ENCODE measurements around the gene ANKRD66.

The ANKRD66 gene

DNA sequence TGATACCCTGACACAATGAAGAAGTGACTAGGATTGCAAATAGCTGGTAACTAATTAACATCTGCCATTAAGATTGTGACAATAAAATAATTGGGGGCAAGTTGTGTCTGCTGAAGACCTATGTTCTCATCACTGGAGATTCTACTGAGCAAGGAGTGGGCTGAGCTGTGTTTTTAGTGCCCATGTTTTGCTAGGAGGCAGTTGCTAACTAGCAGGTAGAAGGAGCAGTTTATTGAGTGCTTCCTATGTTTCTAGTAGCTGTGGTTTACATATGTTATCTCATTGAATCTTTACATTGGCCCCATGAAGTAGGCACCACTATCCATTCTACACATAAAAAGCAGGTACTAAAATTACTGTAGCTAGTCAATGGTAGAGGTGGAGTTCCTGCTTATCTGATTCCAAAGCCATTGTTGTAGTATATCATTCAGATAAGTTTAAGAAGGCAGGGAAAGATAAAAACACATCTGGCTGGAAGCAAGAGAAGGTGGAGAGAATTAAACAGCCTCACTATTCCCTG, 43.7 kb downstream of the ANKRD66 start:
- DNase-seq (ENCODE audit: low spot score), result no peak

DNA sequence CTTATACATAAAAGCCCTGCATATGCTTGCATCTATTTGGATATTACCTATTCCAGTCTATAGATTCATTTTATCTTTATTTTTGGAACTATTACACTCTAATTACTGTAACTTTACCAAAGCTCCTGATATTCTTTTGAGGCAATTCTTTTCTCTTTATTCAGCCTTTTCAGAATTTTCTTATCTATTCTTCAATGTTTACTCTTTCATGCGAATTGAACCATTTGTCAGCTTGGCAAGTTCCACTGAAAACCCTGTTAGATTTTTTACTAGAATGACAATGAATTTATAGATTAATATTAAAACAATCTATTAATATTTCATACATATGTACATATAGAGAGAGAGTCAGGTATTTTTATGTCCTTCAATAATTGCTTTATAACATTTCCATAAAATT, 45.9 kb downstream of the ANKRD66 start:
- DNase-seq (ENCODE audit: low spot score), result no peak

DNA sequence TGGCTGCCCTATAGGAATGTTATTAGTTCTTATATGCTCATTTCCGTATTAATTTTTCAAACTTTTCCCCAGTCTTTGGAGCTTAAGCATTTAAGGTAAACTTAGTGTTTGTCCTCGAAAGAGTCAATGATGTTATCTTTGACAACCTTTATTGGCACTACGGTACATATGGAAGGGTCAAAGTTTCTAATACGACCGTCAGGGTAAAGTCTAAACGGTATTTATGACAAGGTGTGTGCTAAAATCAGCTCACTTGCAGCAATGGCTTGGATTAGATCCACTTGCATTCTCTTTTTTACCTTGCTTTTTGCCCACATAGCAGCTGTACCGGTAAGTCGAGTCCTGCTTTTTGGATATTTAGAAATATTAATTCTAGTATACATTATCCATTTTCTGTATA, 46.4 kb downstream of the ANKRD66 start, which contains the start of gene MEP1A:
TSS of gene MEP1A (plus strand) at position 252 of the 400 bp plus-strand sequence. CDS start at position 262, 10 bp downstream.
- no peak for DNase-seq (ENCODE audit: low spot score)

DNA sequence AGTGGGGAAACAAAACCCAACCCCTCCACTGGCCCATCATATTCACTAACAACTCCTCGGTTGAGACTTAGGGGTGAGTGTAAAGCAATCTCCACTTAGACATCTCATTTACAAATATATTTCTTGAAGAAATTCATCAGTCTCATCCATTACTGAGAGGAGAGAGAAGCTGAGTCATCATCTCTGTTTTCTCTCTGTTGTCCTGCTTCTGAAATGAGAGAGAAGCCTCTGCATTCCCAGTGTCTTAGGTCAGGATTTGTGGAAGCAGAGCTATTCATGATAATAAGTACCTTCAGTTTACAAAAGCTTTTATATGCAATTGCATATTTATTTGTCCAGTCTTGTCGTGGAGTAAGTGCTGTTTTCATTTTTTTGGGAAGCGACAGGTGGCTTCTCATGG, 47.3 kb downstream of the ANKRD66 start:
- no peak for DNase-seq (ENCODE audit: low spot score)

DNA sequence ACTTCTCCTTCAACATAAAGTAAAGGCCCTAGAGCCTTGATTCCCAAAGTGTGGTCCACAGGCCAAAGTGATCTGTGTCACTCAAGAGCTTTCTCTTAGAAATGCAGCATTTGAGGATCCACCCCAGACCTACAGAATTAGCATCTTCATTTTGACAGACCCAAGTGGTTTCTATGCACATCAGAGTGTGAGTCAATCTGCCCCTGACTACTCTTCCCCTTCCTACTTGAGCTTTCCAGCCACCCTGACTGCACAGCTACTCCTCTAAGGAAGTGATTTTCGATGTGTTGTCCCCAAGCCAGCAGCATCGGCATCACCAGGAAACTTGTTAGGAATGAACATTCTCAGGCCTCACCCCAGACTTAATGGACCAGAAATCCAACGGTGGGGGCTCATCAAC, 49.1 kb downstream of the ANKRD66 start:
- DNase-seq (ENCODE audit: low spot score), result no peak

DNA sequence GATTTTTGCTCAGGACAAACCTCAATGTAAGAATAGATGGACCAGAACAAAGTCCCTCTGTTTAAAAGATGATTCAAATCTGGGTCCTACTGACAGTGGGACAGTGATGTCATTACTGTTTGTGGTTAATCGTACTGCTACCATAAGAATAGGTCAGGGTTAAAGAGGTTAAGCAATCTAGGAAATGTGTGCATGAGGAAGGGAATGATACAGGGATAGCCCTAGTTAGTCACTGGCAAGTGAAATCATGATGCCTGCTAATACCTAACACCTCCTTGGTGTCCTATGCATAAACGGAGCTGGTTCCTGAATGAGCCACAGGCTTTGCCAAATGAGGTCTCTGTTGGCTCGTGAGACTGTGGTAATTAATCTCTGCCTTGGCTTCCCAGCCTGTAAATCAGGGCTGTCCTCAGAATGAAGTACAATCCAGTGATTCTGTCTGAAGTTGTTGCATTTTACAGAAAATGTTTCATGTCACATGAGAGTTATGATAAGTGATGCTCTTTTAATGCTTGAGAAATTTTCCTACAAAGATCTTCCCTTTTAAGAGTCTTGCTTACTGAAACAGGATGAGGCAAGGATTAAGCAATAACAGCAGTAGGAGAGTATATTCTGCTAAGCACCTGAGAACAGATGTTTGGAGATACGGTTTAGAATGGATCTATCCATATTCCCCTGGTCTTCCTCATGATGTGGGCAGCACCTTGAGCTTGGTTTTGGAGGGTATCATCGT, 50.3 kb downstream of the ANKRD66 start:
- no peak for DNase-seq (ENCODE audit: low spot score)

DNA sequence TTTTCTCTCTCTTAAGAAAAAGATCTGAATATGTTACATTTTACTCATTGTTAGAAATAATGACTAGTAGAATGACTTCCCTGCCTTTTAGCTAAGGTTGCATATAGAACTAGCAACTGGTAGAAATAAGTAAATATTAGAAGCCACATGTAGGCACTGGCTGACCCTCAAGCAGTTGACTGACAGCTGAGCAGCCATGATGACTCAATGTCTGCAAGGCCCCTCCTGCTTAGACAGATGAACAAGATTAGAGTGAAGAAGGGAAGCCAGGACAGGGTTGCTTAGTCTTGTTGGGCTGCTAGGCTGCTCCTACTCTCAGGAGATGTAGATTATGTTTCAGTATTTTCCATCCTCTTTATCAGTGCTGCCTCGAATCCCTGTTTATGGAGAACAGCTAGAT, 52.9 kb downstream of the ANKRD66 start:
- DNase-seq (ENCODE audit: low spot score), result no peak

DNA sequence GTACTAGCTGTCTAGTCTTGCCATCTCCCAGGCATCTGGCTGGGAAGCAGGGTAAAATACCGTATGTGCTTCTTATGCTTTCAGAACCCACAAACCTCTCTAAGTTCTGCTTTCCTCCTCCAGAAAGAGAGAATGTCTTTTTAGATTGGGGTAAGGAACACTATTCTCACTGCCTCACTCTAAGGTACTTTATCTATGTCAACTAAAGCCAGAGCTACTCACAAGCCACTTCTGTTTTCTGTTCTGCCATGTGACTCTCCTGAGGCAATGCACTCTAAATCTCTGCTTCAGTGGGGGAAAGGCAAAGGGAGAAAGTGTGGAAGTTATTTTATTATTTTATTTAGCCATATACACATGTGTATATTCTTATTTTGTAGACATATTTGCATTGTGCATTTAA, 62.1 kb downstream of the ANKRD66 start:
- no peak for DNase-seq (ENCODE audit: low spot score)

All from hepatic stellate cell (primary cell).